KOPT-K1 (cell line): ENCODE measurements around the gene GPANK1.

ENCODE experiments used
- H3K27ac ChIP-seq: fragments of 200-600 bp; sonication (generic); 2 replicates; pipeline ENCODE4 v1.5.1; 2016; ENCODE audit warnings: antibody characterized with exemption, mild to moderate bottlenecking, low read depth, low read length; ENCODE audit not compliant: poor library complexity, severe bottlenecking
- H3K36me3 ChIP-seq: fragments of 200-600 bp; sonication (generic); 2 replicates; pipeline ENCODE4 v1.5.1; 2017; ENCODE audit warnings: antibody characterized with exemption, mild to moderate bottlenecking, low read length, moderate library complexity; ENCODE audit not compliant: insufficient read depth
- H3K9me3 ChIP-seq: fragments of 200-600 bp; sonication (generic); 2 replicates; pipeline ENCODE4 v1.5.1; 2017; ENCODE audit warnings: antibody characterized with exemption, low read length, mild to moderate bottlenecking; ENCODE audit not compliant: insufficient read depth, poor library complexity, severe bottlenecking

The GPANK1 gene

GRCh38 chr6:31680226-31681134 is 15.7 kb upstream of the GPANK1 start, which contains the start of gene LY6G5C:
Gene LY6G5C, minus strand, starts transcription at chr6:31681067. Its CDS starts 694 bp downstream, at chr6:31680373.
- peaks cover 23% of the 10 kb centered on the region; the same call in 1 of the 2 replicates for H3K36me3 ChIP-seq
- no peak within 1 kb of the TSS for H3K27ac ChIP-seq
- H3K9me3 ChIP-seq = no peaks in the 10 kb centered on the region

DNA sequence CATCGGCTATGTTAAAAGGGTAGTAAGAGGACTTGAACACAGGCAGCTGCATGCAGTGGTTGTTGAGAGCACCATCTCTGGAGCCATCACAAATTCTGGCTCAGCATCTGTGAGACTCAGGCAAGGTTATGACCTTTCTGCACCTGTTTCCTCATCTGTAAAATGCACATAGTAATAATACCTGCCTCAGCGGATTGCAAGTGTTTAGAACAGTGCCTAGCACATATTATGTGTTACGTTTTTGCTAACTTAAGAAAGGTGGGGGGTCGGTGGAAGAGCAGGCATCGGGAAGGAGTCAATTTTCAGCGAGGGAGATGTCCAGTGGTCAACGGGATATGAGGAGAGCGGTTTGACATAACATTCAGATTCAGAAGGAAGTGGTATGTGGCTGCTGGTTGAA is 13.2 kb upstream of the GPANK1 start:
- H3K27ac ChIP-seq = no peak overlapping the region
- H3K9me3 ChIP-seq = no peaks in the 10 kb centered on the region
- peaks cover 21% of the 10 kb centered on the region for H3K36me3 ChIP-seq

GRCh38 chr6:31676904-31677303 is 12.1 kb upstream of the GPANK1 start:
- no peak overlapping the region for H3K27ac ChIP-seq
- peaks cover 31% of the 10 kb centered on the region for H3K36me3 ChIP-seq
- no peaks in the 10 kb centered on the region for H3K9me3 ChIP-seq

DNA sequence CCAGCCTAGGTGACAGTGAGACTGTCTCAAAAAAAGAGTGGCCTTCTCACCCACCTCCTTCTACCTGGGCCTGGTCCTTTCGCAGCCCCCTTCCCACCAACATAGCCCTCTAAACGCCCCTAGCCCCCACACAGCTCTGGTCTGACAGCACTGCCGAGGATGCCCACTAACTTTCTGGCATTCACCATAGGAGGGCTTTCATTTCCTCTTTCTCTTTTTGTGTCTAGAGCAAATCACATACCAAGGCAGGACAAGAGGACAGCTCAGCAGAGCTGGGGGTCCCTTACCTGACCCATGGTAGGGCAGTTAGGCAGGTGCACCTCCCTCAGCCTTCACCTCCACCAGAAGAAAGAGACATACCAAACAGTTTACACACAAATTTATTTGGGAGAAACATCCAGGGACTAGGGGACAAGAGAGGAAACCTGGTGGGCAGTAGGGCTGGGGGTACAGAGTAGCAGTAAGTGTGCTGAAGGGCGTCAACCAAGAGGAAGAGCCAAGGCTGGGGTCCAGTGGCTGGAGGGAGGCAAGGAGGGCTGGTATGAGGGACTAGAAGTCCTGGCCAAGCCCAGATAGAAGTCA is 11.6 kb upstream of the GPANK1 start:
- peaks cover 35% of the 10 kb centered on the region for H3K36me3 ChIP-seq
- H3K9me3 ChIP-seq = no peaks in the 10 kb centered on the region
- H3K27ac ChIP-seq = no peak overlapping the region

DNA sequence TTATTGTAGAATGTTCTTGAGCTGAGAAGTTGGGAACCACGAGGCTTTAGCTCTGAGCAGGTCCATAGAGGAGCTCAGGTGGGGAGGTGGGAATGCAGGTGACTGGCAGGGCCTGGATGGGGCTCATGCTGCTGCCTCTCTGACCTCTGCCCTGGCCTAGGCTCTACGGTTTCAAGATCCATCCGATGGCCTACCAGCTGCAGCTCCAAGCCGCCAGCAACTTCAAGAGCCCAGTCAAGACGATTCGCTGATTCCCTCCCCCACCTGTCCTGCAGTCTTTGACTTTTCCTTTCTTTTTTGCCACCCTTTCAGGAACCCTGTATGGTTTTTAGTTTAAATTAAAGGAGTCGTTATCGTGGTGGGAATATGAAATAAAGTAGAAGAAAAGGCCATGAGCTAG is 4.9 kb upstream of the GPANK1 start, which contains the start of gene LY6G5B:
TSS of gene LY6G5B (plus strand) at position 301 of the 400 bp plus-strand sequence. CDS start 975 bp downstream, outside the sequence.
- H3K27ac ChIP-seq = no peak within 1 kb of the TSS
- no peaks in the 10 kb centered on the region for H3K9me3 ChIP-seq
- H3K36me3 ChIP-seq = peaks cover 77% of the 10 kb centered on the region

- Histone ChIP-seq H3K27ac (peak overlapping the region; percentile 96), H3K36me3 (peaks cover 76% of the 10 kb centered on the region), H3K9me3 (no peaks in the 10 kb centered on the region)
These were observed 1.7 kb upstream of the GPANK1 start for GRCh38 chr6:31666337-31666965.

GRCh38 chr6:31665501-31666336 is 922 bp upstream of the GPANK1 start, which contains the start of gene CSNK2B:
Gene CSNK2B, plus strand, starts transcription at chr6:31666080. Its CDS starts 752 bp downstream, at chr6:31666832.
- H3K27ac ChIP-seq = peak within 1 kb of the TSS; percentile 96
- peaks cover 72% of the 10 kb centered on the region for H3K36me3 ChIP-seq

GRCh38 chr6:31663961-31664789 is 622 bp downstream of the GPANK1 start:
- Histone ChIP-seq H3K9me3 (no peaks in the 10 kb centered on the region), H3K36me3 (peaks cover 60% of the 10 kb centered on the region), H3K27ac (peak overlapping the region; percentile 96)

More at GRCh38 chr6:31665501-31666336, 922 bp upstream of the GPANK1 start, which contains the start of gene CSNK2B:
- H3K9me3 ChIP-seq = no peaks in the 10 kb centered on the region

- Histone ChIP-seq H3K9me3 (no peaks in the 10 kb centered on the region), H3K36me3 (peaks cover 57% of the 10 kb centered on the region), H3K27ac (peak overlapping the region; percentile 96)
These were observed 1.5 kb downstream of the GPANK1 start for GRCh38 chr6:31663126-31663960.

DNA sequence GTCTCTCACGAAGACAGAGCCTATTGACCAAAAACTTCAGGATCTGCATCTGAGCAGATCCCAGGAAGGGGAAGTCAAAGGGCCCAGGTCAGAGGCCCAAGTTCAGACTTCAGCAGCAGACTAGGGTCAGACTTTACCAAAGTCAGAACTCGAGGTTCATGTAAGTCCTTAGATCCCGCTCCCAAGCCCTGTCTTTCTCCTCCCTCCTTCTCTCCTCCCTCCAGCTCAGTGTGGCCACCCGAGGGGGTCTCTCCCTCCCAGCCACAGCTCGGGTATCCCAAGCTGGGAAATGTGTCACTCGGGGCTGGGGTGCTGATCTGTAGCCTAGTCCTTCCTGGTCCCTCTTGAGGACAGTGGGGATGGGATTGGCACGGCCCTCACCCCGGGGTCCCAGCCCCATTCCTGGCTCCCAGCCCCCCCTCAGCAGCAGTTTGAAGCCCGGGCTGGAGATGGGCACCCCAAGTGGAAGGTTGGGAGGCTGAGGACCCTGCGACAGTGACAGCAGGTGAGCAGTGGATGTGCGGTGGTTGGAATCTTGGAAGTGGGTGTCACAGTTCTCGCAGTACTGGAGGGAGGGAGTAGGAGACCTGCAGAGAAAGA is 2.6 kb downstream of the GPANK1 start:
- Histone ChIP-seq H3K9me3 (no peaks in the 10 kb centered on the region), H3K36me3 (peaks cover 57% of the 10 kb centered on the region), H3K27ac (no peak overlapping the region)

DNA sequence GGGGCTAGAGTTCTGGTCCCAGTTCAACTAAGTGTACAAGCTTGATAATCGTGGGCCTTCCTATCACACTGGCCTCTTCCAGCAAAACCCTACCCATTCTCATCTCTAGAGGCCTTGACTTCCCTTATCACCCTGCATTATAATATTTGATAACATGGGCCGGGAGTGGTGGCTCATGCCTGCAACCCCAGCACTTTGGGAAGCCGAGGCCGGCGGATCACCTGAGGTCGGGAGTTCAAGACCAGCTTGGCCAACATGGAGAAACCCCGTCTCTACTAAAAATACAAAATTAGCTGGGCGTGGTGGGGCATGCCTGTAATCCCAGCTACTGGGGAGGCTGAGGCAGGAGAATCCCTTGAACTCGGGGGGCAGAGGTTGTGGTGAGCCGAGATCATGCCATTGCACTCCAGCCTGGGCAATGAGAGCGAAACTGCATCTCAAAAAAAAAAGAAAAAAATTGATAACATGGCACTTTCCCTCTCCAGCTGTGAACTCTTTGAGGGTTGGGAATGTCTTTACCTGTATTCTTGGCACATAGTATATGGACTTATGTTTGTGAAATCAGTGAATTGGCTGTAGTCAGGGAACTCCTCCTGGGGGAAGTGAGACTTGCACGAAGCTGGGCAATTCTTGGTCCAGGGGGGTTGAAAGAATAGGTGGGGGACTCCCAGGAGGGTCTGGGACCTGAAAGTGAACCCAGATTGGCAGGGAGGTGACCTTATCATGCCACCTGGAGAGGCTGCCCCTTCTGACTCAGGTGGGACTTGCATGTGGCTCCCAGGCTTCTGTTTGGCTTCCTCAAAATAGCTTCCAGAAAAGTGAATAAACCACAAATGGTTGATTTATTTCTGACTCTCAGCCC is 3.3 kb downstream of the GPANK1 start:
- Histone ChIP-seq H3K36me3 (peaks cover 59% of the 10 kb centered on the region), H3K9me3 (no peaks in the 10 kb centered on the region), H3K27ac (peak overlapping the region; percentile 82)
